Fibroblast of pulmonary artery (primary cell): ENCODE results near the gene CACNB3.

Experiments used
- DNase-seq: peaks from one replicate; pipeline ENCODE4 v3.0.0-alpha.2; 2010; ENCODE audit warnings: low read depth
- H3K4me3 ChIP-seq: replicated peaks from 2 replicates; pipeline ENCODE4 v1.5.1; 2011; ENCODE audit warnings: low read depth, mild to moderate bottlenecking, control low read depth, low read length, moderate library complexity
- TF ChIP-seq, protein P1 (sequence below): IDR thresholded peaks from 2 replicates; pipeline ENCODE4 v1.5.1; 2011; ENCODE audit warnings: mild to moderate bottlenecking, control low read depth, low read length, inconsistent platforms; ENCODE audit errors: missing control alignments

The CACNB3 gene

DNA sequence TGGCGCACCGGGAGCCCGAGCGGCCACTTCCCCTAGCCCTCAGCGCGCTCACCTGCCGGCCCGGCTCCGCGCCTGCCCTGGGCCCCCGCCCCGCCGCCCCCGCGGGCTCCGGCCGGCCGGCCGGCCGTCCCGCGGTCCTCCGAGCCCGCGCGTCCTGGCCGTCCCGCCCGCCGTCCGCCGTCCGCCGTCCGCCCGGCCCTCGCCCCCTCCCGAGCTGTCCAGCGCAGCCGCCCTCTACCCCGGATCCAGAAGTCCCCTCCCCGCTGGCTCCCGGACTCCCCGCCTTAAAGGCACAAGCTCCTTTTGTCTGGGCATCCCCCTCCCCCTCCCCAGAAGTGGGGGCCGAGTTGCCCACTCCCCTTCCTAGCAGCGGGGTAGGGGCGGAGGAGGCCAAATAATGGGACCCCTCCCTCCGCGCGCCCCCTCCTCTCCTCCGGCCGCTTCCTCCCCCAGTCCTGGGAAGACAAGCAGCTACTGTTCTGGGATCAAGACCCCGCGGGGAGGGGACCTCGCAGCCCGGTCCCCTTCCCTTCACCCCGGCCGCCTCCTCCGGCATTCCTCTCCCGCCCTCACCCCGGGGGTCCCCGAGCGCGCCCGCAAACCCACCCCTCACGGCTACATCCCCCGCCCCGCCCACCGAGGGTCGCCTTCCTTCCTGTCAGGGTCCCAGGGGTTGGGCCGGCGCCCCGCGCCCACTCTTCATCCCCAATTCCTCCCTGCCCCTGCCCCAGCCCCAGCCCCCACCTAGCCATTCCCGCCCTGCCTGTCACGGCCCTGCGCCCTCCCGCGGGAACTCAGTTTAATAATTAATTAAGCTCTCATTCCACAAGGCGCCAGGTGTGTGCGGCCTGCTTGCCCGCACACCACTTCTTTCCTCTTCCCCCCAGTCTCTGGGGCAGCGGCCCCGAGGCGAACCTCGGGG is 29.2 kb upstream of the CACNB3 start, which contains the start of gene ADCY6:
Gene ADCY6 (minus strand): TSS at position 236 of the 922 bp plus-strand sequence. CDS start 5,655 bp downstream, outside the sequence.
- TF ChIP-seq, protein P1, sequence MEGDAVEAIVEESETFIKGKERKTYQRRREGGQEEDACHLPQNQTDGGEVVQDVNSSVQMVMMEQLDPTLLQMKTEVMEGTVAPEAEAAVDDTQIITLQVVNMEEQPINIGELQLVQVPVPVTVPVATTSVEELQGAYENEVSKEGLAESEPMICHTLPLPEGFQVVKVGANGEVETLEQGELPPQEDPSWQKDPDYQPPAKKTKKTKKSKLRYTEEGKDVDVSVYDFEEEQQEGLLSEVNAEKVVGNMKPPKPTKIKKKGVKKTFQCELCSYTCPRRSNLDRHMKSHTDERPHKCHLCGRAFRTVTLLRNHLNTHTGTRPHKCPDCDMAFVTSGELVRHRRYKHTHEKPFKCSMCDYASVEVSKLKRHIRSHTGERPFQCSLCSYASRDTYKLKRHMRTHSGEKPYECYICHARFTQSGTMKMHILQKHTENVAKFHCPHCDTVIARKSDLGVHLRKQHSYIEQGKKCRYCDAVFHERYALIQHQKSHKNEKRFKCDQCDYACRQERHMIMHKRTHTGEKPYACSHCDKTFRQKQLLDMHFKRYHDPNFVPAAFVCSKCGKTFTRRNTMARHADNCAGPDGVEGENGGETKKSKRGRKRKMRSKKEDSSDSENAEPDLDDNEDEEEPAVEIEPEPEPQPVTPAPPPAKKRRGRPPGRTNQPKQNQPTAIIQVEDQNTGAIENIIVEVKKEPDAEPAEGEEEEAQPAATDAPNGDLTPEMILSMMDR = no peak

DNA sequence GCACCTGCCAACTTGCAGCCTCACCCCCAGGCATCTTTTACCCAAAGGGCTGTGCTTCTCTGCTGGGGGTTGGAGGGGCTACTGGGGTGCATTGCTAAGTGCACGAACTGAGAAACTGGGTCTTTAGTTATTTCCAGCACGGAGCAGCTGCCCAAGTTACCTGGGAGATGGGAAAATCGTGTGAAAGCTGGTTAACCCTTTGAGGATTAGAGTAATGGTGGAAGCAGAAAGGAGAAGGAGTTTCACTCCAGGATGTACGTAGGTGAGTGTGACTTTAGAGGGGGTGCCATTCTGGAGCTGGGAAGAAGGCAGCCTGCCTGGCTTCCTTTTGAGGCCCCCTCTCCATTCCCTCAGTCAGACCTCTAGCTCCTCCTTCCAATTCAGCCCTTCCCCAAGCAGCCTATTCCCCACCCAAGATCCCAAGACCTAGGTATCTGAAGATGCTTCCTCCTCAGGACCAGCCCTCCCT is 28.4 kb upstream of the CACNB3 start:
- TF ChIP-seq, protein P1 = no peak
- DNase-seq = no peak
- no peak overlapping the region for H3K4me3 ChIP-seq

More for the DNA sequence above, 29.2 kb upstream of the CACNB3 start, which contains the start of gene ADCY6:
- peak within 1 kb of the TSS; percentile 76 for H3K4me3 ChIP-seq
- peak; percentile 72 for DNase-seq

DNA sequence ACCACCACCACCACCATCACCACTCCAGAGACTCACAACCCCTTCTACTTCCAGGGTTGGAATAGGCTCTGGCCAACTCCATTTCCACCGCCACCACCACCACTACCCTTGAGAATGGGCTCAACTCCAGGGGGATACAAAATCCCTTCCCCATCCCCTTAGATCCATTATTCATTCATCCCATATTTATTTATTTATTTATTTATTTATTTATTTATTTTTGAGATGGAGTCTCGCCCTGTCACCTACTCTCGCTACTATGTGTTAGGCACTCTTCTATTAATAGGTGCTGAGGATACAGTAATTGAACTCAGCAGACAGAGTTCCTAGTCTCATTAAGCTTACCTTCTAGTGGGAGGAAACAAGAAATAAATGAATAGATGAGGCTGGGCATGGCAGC is 24.6 kb upstream of the CACNB3 start:
- no peak for DNase-seq
- TF ChIP-seq, protein P1 = no peak

DNA sequence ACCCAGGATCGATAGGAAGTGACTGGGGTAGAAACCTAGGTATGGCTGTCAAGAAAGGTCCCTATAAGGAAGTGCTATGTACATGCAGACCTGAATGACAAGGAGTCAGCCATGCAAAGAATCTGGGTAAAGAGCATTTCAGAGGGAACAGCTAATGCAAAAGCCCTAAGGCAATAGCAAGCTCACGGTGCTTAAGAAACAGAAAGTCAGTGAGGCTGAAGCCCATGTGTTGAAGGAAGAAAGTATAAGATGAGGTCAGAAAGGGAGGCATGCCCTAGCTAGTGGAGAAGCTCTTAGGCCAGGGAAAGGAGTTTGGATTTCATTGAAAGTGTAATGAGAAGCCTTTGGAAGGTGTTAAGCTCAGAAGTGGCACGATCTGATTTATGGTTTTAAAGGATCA is 23.4 kb upstream of the CACNB3 start:
- no peak overlapping the region for H3K4me3 ChIP-seq
- TF ChIP-seq, protein P1 = no peak
- DNase-seq = no peak

More for the DNA sequence above, 24.6 kb upstream of the CACNB3 start:
- no peak overlapping the region for H3K4me3 ChIP-seq

DNA sequence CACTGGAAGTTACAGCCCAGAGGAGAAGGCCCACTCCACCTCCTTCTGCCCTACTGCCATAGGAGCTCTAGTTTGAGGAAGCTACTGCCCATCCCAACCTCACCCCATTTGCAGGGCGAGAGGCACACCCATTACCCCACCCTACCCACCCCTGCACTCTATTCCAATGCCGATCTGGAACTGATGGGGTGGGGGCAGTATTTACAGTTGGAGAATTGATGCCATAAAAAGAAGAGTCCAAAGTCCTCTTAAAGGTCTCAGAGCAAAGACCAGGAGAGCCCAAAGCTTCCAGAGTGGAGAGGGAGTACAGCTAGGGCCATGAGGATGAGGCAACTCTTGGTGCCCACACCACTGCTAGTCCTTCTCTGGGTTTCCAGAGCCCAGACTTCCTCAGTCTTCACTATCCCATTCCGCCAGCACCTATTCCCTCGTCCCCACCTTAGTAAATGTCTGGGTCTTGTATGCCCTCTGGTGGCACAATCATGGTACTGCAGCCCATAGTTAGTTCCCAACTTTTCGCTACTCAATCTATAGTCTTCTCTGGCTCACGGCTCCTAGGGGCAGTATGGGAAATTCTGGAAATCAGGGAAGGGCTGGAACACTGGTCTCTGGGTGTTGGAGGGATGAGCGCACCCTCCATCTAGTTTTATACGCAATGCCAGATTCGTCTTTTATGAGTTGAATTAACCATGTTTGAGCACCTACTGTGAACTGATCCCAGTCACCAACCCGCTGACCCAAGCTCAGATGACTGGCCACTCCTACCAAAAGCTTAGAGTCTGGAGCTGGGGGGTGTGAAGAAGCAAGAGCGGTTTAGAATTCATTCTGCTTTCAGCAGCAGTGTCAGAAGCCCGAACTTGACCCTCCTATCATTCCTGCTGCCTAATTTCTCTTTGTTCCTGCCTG is 22.5 kb upstream of the CACNB3 start:
- DNase-seq = peak; percentile 88
- H3K4me3 ChIP-seq = no peak overlapping the region

DNA sequence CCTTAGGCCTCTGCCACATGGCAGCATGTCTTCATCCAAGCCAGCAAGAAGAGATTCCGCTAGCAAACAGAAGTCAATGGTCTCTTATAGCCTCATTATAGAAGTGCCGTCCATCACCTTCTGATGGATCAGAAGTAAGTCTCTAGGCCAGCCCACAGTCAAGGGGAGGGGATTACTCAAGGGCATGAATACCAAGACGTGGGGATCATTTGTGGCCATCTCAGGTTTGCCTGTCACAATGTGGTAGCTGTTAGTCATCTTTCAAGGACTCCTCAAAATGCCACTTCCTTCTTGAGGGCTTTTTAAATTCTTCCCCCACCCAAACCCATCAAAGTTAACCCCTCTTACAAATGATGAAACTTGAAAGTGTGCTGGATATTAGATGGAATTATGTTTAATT is 21.3 kb upstream of the CACNB3 start:
- no peak for DNase-seq
- TF ChIP-seq, protein P1 = no peak
- no peak overlapping the region for H3K4me3 ChIP-seq

More for the DNA sequence above, 22.5 kb upstream of the CACNB3 start:
- TF ChIP-seq, protein P1 = peak; percentile 97
